Activated CD8-positive, alpha-beta T cell treated with anti-CD3 and anti-CD28 coated beads for 36 hours (primary cell): Measurements from ENCODE around the gene CDH18. TPM values are rescaled to one million over a fixed set of nuclear protein-coding genes. Genes with fewer than 3 reads are reported as not detected.

Source experiments
- ATAC-seq: fragments of 200-7000 bp; cut with Tn5 transposase; one replicate; pipeline ENCODE4 v1.10.0; 2021; ENCODE audit warnings: mild to moderate bottlenecking, moderate library complexity
- CTCF ChIA-PET: fragments of 350-600 bp; sonication (Branson Sonifier 250); formaldehyde crosslinking; loops from one replicate; lab custom pipeline; 2021; ENCODE audit warnings: antibody characterized with exemption; lab: Charles Lee
- POLR2A ChIA-PET: fragments of 350-600 bp; sonication (Branson Sonifier 250); formaldehyde crosslinking; loops from one replicate; lab custom pipeline; 2021; ENCODE audit warnings: antibody characterized with exemption; lab: Charles Lee
- DNase-seq: peaks from one replicate; pipeline ENCODE4 v3.0.0-alpha.2; 2020
- H3K27ac Mint-ChIP-seq: one replicate; pipeline ENCODE4 v1.8.0; 2021; ENCODE audit warnings: mild to moderate bottlenecking, mixed read lengths
- H3K27me3 Mint-ChIP-seq: one replicate; pipeline ENCODE4 v1.8.0; 2021; ENCODE audit warnings: mixed read lengths
- H3K36me3 Mint-ChIP-seq: one replicate; pipeline ENCODE4 v1.8.0; 2021; ENCODE audit warnings: low read depth, mixed read lengths
- H3K4me1 Mint-ChIP-seq: one replicate; pipeline ENCODE4 v1.8.0; 2021; ENCODE audit warnings: low read depth, mixed read lengths
- H3K4me3 Mint-ChIP-seq: one replicate; pipeline ENCODE4 v1.8.0; 2021; ENCODE audit warnings: mild to moderate bottlenecking, moderate library complexity, mixed read lengths
- H3K9me3 Mint-ChIP-seq: one replicate; pipeline ENCODE4 v1.8.0; 2021; ENCODE audit warnings: mixed read lengths
- intact Hi-C: fragments of 100-400 bp; cut with micrococcal nuclease; formaldehyde crosslinking; loops from one replicate; pipeline ENCODE4 v1.10.0; 2022
- total RNA-seq, 2 experiments: library from RNA; stranded (reverse); gene quantifications; one replicate each; pipeline ENCODE4 v1.2.3, GENCODE V29; 2021
- TF ChIP-seq, protein P1 (sequence below): fragments of 200-600 bp; IDR thresholded peaks from one replicate; pipeline ENCODE4 v1.8.0; 2022; ENCODE audit warnings: antibody characterized with exemption, mild to moderate bottlenecking

CDH18 gene
- total RNA-seq, 2 experiments from 2014 or later = not detected

DNA sequence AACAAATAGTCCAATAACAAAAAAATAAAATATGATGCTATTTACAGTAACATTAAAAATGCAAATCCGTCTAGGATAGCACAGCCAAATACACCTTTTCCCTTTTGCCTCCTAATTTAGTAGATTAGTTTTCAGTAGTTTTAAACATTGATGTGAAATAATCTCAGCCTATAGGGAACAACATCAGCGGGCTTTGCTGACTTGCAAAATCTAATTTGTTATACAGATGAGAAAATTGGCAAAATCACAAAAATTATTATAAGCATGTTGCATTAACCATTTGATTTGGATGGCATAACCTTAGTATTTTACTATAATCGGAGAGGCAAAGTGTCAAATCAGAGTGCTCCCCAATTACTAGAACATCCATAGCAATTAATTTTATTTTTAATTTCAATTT lies 563.5 kb downstream of the CDH18 start:
- Mint-ChIP-seq H3K4me1 (no peaks in the 10 kb centered on the region), H3K27ac (no peak overlapping the region)
- TF ChIP-seq, protein P1, sequence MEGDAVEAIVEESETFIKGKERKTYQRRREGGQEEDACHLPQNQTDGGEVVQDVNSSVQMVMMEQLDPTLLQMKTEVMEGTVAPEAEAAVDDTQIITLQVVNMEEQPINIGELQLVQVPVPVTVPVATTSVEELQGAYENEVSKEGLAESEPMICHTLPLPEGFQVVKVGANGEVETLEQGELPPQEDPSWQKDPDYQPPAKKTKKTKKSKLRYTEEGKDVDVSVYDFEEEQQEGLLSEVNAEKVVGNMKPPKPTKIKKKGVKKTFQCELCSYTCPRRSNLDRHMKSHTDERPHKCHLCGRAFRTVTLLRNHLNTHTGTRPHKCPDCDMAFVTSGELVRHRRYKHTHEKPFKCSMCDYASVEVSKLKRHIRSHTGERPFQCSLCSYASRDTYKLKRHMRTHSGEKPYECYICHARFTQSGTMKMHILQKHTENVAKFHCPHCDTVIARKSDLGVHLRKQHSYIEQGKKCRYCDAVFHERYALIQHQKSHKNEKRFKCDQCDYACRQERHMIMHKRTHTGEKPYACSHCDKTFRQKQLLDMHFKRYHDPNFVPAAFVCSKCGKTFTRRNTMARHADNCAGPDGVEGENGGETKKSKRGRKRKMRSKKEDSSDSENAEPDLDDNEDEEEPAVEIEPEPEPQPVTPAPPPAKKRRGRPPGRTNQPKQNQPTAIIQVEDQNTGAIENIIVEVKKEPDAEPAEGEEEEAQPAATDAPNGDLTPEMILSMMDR = no peak

More for the DNA sequence above, 563.5 kb downstream of the CDH18 start:
- intact Hi-C loops = no loop called here
- Mint-ChIP-seq H3K36me3 (no peaks in the 10 kb centered on the region), H3K27me3 (no peaks in the 10 kb centered on the region), H3K9me3 (peaks cover 13% of the 10 kb centered on the region), H3K4me3 (no peak overlapping the region)
- ChIA-PET POLR2A (no interaction called here), CTCF (no interaction called here)
- DNase-seq = no peak
- no peak for ATAC-seq
